Parathyroid adenoma (tissue), 2 donors: ENCODE measurements around the gene LPP.

ENCODE experiments used
- H2AFZ ChIP-seq: fragments of 300-600 bp; sonication (generic); one replicate; pipeline ENCODE4 v1.7.0; 2017; ENCODE audit warnings: antibody characterized with exemption, mild to moderate bottlenecking
- H3K27ac ChIP-seq: fragments of 300-600 bp; sonication (generic); one replicate; pipeline ENCODE4 v1.7.0; 2017
- H3K27me3 ChIP-seq: fragments of 300-600 bp; sonication (generic); one replicate; pipeline ENCODE4 v1.7.0; 2017; ENCODE audit warnings: low read length; ENCODE audit not compliant: control insufficient read depth, insufficient read depth
- H3K36me3 ChIP-seq: fragments of 300-600 bp; sonication (generic); one replicate; pipeline ENCODE4 v1.7.0; 2017; ENCODE audit warnings: low read length; ENCODE audit not compliant: control insufficient read depth, insufficient read depth
- H3K4me1 ChIP-seq: fragments of 300-600 bp; sonication (generic); one replicate; pipeline ENCODE4 v1.7.0; 2017; ENCODE audit warnings: control low read depth
- H3K4me2 ChIP-seq: fragments of 300-600 bp; sonication (generic); one replicate; pipeline ENCODE4 v1.7.0; 2017; ENCODE audit warnings: low read length
- H3K4me3 ChIP-seq: fragments of 300-600 bp; sonication (generic); one replicate; pipeline ENCODE4 v1.7.0; 2017; ENCODE audit warnings: low read depth, low read length
- H3K79me2 ChIP-seq: fragments of 300-600 bp; sonication (generic); one replicate; pipeline ENCODE4 v1.7.0; 2017; ENCODE audit warnings: control low read depth
- H3K9ac ChIP-seq: fragments of 300-600 bp; sonication (generic); one replicate; pipeline ENCODE4 v1.7.0; 2017; ENCODE audit warnings: mild to moderate bottlenecking
- H3K9me3 ChIP-seq: fragments of 300-600 bp; sonication (generic); one replicate; pipeline ENCODE4 v1.7.0; 2017; ENCODE audit warnings: low read length; ENCODE audit not compliant: control insufficient read depth
- TF ChIP-seq, protein P1 (sequence below): fragments of 300-600 bp; sonication (generic); IDR thresholded peaks from one replicate; pipeline ENCODE4 v1.7.0; 2017; ENCODE audit warnings: antibody characterized with exemption, mild to moderate bottlenecking
- donor health status: primary hyperparathyroidism.

The LPP gene

DNA sequence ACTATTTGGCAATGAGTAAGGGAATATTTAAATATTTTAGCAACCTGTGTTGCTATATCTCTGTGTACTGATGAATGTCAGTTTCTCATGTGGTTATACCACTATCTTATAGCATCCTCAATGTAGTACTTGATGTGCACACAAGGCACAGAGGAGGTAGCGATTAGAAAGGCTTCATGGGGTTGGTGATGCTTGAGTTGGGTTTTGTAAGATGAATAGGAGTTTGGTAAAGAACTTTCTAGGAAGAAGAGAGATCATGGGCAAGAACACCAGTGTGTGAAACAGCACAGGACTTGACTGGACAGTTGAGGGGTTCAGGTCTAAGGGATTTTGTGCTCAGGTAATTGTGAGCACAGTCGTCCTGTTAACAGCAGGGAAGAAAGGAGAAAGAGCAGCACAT lies 38.1 kb downstream of the LPP start:
- TF ChIP-seq, protein P1, sequence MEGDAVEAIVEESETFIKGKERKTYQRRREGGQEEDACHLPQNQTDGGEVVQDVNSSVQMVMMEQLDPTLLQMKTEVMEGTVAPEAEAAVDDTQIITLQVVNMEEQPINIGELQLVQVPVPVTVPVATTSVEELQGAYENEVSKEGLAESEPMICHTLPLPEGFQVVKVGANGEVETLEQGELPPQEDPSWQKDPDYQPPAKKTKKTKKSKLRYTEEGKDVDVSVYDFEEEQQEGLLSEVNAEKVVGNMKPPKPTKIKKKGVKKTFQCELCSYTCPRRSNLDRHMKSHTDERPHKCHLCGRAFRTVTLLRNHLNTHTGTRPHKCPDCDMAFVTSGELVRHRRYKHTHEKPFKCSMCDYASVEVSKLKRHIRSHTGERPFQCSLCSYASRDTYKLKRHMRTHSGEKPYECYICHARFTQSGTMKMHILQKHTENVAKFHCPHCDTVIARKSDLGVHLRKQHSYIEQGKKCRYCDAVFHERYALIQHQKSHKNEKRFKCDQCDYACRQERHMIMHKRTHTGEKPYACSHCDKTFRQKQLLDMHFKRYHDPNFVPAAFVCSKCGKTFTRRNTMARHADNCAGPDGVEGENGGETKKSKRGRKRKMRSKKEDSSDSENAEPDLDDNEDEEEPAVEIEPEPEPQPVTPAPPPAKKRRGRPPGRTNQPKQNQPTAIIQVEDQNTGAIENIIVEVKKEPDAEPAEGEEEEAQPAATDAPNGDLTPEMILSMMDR: no peak
- Histone ChIP-seq H3K79me2 (peaks cover 22% of the 10 kb centered on the region), H3K27ac (no peak overlapping the region), H2AFZ (no peak overlapping the region), H3K36me3 (no peaks in the 10 kb centered on the region), H3K9ac (no peak overlapping the region), H3K27me3 (no peaks in the 10 kb centered on the region), H3K4me3 (no peak overlapping the region), H3K9me3 (no peaks in the 10 kb centered on the region), H3K4me2 (no peak overlapping the region), H3K4me1 (peaks cover 2% of the 10 kb centered on the region)

DNA sequence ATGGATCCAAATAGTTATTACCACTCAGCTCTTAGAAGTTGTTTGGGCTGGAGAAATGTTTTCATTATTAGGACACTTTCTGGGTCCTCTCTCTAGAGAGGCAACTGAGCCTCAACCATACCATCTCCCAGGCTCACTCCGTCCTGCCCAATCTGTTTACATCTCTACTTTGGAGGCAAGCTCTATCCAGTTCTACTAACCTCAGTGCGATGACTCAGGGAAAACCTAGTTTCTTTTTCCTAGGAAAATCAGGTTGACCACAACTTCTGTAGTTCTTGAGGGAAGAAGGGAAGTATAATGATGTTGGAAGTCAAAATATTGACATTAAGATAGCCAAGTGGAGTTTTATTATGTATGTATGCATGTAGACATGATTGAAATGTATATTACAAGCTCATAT lies 40.4 kb downstream of the LPP start:
- Histone ChIP-seq H3K4me1 (peaks cover 2% of the 10 kb centered on the region), H3K27ac (no peak overlapping the region), H3K9ac (no peak overlapping the region), H3K4me3 (no peak overlapping the region), H3K27me3 (no peaks in the 10 kb centered on the region), H3K36me3 (no peaks in the 10 kb centered on the region), H3K79me2 (peaks cover 26% of the 10 kb centered on the region), H2AFZ (no peak overlapping the region), H3K4me2 (no peak overlapping the region), H3K9me3 (no peaks in the 10 kb centered on the region)
- TF ChIP-seq, protein P1: no peak

DNA sequence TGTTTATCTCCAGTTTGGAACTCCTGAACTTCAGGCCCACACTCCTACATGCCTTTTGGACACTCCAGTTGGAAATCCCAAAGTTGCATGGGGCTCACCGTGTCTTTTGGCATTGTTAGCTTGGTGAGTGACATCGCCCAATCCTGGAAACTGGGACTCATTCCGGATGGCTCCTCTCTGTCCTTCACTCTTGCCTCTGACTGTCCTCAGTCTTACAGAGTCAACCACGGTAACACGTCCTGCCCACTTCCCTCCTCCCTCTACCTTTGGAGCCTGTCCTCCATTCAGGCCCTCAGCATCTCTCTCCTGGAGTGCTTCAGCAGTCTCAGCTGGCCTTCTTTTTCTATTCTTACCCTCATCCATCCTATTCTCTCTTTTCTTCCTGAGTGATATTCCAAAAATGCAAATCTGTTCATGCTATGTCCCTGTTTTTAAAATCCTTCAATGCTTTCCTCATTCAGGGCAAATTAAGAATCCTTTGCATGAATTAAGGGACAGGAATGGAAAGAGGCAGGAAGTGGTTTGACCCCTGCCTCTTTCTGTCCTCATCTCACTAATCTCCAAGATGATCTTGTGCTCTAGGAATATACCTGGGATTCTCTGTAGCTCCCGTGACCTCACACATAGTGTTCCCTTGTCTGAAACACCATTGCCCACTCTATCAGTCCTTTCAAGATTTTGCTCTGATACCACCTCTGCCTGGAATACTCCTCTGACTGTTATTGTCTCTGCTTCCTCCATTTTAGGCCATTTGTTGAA lies 42.5 kb downstream of the LPP start:
- H2AFZ ChIP-seq: no peak overlapping the region
- no peak overlapping the region for H3K4me3 ChIP-seq
- H3K36me3 ChIP-seq: no peaks in the 10 kb centered on the region
- no peak overlapping the region for H3K27ac ChIP-seq
- H3K9me3 ChIP-seq: no peaks in the 10 kb centered on the region
- no peaks in the 10 kb centered on the region for H3K27me3 ChIP-seq
- no peak overlapping the region for H3K9ac ChIP-seq
- H3K79me2 ChIP-seq: peaks cover 20% of the 10 kb centered on the region
- H3K4me1 ChIP-seq: no peaks in the 10 kb centered on the region
- TF ChIP-seq, protein P1: no peak
- no peak overlapping the region for H3K4me2 ChIP-seq

DNA sequence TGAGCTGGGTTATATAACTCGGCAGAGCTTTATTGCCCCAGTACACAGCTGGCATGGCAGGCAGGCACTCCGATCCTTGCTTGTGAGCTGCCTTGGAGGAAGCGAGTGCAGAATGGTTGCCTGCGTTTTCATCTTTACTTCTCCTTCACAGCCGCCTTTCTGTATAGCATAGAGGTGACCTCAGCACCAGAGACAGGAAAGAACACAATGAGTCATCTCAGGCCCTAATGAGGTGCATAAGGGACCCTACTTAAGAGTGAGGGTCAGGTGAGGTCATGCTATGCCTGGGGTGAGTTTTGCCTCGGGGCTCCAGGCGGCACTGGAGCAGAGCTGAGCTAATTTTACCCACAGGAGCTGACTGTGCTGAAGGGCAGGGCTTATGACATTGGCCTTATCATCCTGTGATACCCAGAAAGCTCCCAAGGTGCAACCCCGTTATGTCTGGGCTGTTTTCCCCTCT lies 43.5 kb downstream of the LPP start:
- H3K4me2 ChIP-seq: no peak overlapping the region
- no peaks in the 10 kb centered on the region for H3K9me3 ChIP-seq
- H3K9ac ChIP-seq: no peak overlapping the region
- H3K36me3 ChIP-seq: no peaks in the 10 kb centered on the region
- H3K27me3 ChIP-seq: no peaks in the 10 kb centered on the region
- H3K79me2 ChIP-seq: peaks cover 20% of the 10 kb centered on the region
- H3K27ac ChIP-seq: no peak overlapping the region
- H3K4me3 ChIP-seq: no peak overlapping the region
- H3K4me1 ChIP-seq: no peaks in the 10 kb centered on the region
- H2AFZ ChIP-seq: no peak overlapping the region
- TF ChIP-seq, protein P1: no peak

DNA sequence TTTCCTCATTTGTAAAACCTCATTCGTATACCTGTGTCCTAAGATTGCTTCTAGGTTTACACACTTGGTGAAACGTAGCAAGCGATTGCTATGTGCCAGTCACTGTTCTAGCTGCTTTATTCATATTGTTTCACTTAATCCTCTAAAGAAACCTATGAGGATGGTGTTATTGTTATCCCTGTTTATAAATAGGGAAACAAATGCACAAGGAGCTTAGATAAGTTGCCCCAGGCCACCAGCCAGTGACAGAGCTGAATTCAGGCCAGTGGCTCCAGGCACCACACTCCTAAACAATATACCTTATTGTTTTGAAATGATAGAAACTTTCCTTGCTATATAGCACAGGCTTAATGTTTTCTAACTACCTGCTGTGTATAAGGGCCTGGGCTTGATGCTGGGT lies 44.0 kb downstream of the LPP start:
- TF ChIP-seq, protein P1: no peak

More for the DNA sequence above, 44.0 kb downstream of the LPP start:
- no peak overlapping the region for H2AFZ ChIP-seq
- no peaks in the 10 kb centered on the region for H3K27me3 ChIP-seq
- H3K4me2 ChIP-seq: no peak overlapping the region
- H3K4me3 ChIP-seq: no peak overlapping the region
- no peak overlapping the region for H3K27ac ChIP-seq
- H3K36me3 ChIP-seq: no peaks in the 10 kb centered on the region
- no peak overlapping the region for H3K9ac ChIP-seq
- no peaks in the 10 kb centered on the region for H3K4me1 ChIP-seq
- peaks cover 20% of the 10 kb centered on the region for H3K79me2 ChIP-seq
- no peaks in the 10 kb centered on the region for H3K9me3 ChIP-seq
